Embryonic facial prominence (tissue), 1 donor: ENCODE results near the gene PCNT.
"Not testable (repeated sequence)": the region's sequence is repeated elsewhere in the genome, so short reads cannot be mapped to it uniquely, and the experiment has no call there.

Experiments
- DNase-seq: peaks from one replicate; pipeline ENCODE4 v3.0.0-alpha.2; 2016; ENCODE audit errors: extremely low spot score

Gene PCNT

GRCh38 chr21:46356494-46357334, 32.8 kb downstream of the PCNT start:
- DNase-seq, result no peak

GRCh38 chr21:46357335-46357604, 33.3 kb downstream of the PCNT start:
- DNase-seq, result no peak

GRCh38 chr21:46357684-46358425, 33.9 kb downstream of the PCNT start:
- no peak for DNase-seq

- no peak for DNase-seq
Measured at GRCh38 chr21:46361176-46361575, 37.2 kb downstream of the PCNT start.

- no peak for DNase-seq
Measured at GRCh38 chr21:46361935-46362334, 38.0 kb downstream of the PCNT start.

DNA sequence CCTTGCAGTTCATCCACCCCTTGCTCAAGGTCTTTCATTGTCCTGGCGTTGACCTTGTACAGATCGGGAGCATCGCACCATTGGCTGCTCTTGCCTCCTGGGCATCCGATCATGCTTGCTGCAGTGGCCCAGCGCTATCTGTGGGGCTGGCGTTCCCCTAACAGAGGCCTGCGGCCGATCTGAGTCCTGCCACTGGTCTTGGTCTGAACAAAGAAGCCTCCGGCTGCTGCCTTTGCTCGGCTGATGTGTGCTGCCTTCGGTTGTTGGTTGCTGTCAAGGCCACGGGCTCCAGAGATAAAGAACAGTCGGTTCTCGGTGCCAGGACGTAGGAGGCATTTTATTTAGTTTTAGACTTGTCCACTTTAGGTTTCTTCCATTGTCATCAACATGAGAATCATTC, 39.0 kb downstream of the PCNT start:
- DNase-seq, result no peak

DNA sequence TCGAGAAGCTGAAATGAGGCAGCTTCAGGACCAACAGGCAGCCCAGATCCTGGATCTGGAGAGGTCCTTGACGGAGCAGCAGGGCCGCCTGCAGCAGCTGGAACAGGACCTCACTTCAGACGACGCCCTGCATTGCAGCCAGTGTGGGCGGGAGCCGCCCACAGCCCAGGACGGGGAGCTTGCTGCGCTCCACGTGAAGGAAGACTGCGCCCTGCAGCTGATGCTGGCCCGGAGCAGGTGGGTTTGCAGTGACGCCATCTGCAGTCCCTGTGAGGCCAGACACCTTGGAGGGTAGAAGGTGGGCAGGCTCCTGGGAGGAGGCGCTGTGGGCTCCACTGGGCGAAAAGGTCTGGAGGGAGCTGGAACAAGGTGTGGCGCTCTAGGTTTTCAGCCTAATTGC, 39.7 kb downstream of the PCNT start:
- DNase-seq, result no peak

- DNase-seq, result no peak
Measured at GRCh38 chr21:46366091-46366490, 42.1 kb downstream of the PCNT start.

DNA sequence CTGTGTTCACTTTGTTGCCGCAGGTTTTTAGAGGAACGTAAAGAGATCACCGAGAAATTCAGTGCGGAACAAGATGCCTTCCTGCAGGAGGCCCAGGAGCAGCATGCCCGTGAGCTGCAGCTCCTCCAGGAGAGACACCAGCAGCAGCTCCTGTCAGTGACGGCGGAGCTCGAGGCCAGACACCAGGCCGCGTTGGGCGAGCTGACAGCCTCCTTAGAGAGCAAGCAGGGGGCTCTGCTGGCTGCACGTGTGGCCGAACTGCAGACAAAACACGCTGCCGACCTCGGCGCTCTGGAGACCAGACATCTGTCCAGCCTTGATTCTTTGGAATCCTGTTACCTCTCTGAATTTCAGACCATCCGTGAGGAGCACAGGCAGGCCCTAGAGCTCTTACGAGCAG, 42.6 kb downstream of the PCNT start:
- DNase-seq, result no peak

DNA sequence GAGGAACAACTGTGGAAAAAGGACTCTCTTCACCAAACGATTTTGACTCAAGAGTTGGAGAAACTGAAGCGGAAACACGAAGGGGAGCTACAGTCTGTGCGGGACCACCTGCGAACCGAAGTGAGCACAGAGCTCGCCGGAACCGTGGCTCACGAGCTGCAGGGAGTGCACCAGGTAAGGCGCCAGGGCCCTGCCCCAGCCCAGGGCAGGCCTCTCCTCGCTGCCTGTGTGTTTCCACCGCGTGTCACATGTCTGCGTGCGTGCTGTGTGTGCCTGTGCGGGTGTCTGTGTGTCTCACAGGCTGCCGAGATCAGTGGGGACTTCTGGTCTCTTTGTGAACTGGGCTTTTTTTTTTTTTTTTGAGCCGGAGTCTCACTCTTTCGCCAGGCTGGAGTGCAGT, 43.0 kb downstream of the PCNT start:
- no peak for DNase-seq

DNA sequence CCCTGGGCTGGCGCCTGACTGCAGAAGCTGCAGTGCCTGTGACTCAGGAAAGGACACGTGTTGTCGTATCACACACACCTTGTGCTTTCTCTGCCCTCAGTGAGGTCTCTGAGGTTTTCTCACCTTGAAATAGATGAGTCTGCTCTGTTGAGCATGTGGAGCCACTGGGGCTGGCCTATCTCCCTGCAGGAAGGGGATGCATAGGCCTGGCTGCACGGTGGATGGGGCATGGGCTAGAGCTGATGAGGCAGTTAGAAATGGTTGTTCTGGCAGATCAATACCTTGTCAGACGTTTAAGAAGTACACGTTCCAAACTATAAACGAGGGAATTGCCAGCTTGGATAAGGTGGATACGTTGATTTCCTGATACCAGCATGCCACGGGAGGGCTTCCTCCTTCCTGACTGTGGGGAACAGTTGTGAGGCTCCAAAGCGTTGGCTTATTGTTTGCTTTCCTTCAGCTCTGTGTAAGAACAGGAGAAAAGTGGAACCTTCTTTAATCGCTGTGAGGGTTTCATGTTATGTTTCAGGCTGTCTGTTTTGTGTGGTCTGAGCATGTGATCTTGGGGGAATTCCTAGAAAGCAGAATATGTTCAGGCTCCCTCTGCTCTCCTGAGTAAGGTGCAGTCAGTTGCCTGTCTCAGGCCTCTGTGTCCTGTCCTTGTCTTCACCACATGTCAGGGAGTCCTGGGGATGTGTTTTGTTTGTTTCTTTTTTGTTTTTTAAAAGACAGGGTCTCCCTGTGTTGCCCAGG, 44.8 kb downstream of the PCNT start:
- no peak for DNase-seq

GRCh38 chr21:46369520-46370235, 45.7 kb downstream of the PCNT start:
- no peak for DNase-seq

DNA sequence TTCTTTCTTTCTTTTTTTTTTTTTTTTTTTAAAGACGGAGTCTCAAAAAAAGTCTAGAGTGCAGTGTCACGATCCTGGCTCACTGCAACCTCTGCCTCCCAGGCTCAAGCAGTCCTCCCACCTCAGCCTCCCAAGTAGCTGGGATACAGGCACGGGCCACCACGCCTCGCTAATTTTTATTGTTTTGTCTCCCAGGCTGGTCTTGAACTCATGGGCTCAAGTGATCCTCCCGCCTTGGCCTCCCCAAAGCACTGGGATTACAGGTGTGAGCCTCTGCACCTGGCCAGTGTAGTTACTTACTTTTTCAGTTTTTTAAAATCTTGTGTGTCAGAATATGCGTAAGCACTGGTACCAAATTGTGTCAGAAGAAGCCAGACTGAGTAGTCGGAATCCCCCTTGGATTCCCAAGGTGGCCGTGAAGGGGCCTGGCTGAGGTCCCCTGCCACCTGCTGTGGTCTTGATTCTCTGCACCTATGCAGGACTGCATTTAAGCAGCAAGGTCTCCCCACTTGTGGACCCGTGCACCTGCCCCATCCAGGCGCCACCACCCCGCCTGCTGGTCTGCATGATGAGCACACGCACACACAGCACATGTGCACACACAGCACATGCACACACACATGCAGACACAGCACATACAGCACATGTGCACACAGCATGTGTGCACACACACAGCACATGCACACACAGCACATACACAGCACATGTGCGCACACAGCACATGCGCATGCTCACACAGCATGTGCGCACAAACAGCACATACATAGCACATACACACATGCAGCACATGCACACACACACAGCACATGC, 47.5 kb downstream of the PCNT start:
- no peak for DNase-seq

GRCh38 chr21:46372014-46372485, 48.1 kb downstream of the PCNT start:
- no peak for DNase-seq

DNA sequence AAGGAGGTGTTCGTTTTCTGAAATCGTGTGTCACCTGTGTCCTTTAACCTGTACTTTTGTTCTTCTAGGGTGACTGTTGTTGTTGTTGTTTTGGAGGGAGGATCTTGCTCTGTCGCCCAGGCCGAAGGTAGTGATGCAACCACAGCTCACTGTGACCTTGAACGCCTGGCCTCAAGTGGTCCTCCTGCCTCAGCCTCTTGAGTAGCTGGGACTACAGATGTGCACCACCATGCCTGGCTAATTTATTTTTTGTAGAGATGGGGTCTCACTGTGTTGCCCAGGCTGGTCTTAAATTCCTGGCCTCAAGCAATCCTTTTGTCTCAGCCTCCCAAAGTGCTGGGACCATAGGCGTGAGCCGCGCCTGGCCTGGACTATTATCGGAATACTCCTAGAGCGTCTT, 49.0 kb downstream of the PCNT start:
- not testable (repeated sequence) for DNase-seq

DNA sequence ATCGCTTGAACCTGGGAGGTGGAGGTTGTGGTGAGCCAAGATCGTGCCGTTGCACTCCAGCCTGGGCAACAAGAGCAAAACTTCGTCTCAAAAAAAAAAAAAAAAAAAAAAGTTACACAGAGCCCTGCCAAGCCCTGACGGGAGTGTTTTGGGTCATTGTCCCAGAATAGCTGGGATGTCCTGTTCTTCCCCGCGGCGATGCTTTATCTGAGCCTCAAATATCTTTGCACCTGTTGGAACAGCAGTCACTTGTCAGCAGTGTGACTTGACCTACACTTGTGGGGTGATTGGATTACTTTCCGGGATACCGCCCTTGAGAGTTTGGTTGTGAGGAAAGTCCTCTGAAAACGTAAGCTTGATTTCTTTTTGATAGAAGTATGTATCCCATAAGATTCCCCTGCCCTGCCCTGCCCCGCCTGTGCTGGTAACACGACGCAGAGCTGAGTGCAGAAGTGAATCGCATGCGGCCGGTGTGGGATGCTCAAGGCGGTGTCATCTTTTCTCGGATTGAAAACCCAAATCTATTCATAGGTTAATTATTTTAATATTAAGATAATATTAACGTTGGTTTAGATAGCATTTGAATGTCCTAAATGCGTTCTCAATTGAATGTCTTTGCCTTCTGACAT, 50.9 kb downstream of the PCNT start:
- DNase-seq, result no peak

DNA sequence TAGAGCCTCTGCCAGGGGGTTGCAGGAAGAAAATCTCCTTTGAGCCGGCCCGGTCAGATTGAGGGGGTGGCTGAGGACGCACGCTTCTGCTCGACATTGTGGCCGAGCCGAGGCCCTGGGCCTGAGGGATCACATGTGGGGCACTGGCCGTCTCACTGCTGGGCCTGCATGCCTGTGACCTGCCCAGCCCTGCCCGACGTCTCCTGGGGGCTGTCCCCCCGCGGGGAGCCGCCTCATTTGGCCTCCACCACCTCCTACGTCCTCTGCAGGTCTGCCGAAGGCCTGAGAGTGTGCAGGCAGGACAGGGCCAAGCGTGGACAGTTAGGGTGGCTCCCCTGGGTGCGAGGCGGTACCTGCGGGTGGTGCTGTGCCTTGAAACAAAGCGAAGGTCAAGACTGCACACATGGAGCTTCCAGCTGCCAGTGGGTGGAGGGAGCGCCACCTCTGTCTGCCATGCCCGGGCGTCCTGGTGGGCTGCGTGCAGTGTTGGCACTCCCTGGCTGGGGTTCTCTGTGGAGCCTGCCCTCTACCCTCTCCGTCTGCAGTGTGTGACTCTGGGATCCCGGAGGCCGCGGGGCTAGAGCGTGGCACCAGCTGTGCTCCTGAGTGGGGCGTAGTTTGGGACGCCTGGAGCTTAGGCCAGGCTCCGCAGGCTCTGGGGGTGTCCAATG, 51.7 kb downstream of the PCNT start:
- no peak for DNase-seq

GRCh38 chr21:46376231-46376628, 52.3 kb downstream of the PCNT start:
- no peak for DNase-seq

GRCh38 chr21:46376856-46377453, 53.0 kb downstream of the PCNT start:
- DNase-seq, result no peak

DNA sequence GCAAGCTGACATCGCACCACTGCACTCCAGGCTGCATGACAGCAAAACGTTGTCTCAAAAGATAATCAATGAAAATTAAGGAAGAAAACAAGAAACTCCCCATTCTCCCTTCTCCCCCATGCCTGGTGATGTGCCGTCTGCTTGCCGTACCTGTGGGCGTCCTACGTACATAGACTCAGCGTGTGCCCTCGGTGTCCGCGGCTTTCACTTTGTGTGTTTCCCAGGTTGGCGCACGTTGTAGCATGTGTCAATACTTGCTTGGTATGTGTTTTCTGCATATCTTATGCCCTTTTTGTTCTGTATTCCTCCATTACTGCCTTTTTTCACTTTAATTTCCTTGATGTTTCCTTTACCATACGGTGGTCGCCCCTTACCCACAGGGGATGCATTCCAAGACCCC, 53.8 kb downstream of the PCNT start:
- no peak for DNase-seq
